Endothelial cell of hepatic sinusoid (primary cell): ENCODE results near the gene LTB4R.

Experiments
- in situ Hi-C: cut with HindIII; loops from 2 replicates; pipeline ENCODE4 v1.10.0; 2017; ENCODE audit warnings: low sequenced_read_pairs

LTB4R gene

GRCh38 chr14:24298892-24299254, 12.4 kb upstream of the LTB4R start:
- in situ Hi-C loops, result loop anchor here (5.0 to 10.0 kb wide), 2 partner anchors 37 to 94 kb away; partner anchors contain the start of genes TGM1 and TSSK4

- in situ Hi-C loops, result loop anchor here (5.0 to 10.0 kb wide), 2 partner anchors 37 to 95 kb away; partner anchors contain the start of genes TGM1 and TSSK4
Observed at GRCh38 chr14:24299255-24300191, 11.8 kb upstream of the LTB4R start, which contains the start of the genes DHRS1 and NOP9. Gene DHRS1, minus strand, starts transcription at chr14:24299780. Its CDS starts 674 bp downstream, at chr14:24299106. Gene NOP9, plus strand, starts transcription at chr14:24299850. Its CDS starts 105 bp downstream, at chr14:24299955.

GRCh38 chr14:24300326-24300980, 10.8 kb upstream of the LTB4R start:
- in situ Hi-C loops, result no loop called here

GRCh38 chr14:24304019-24304387, 7.3 kb upstream of the LTB4R start:
- in situ Hi-C loops, result no loop called here

- in situ Hi-C loops, result no loop called here
Observed at GRCh38 chr14:24307156-24307574, 4.1 kb upstream of the LTB4R start.

- in situ Hi-C loops, result no loop called here
Observed at GRCh38 chr14:24307575-24308341, 3.5 kb upstream of the LTB4R start, which contains the start of gene CIDEB. Gene CIDEB, minus strand, starts transcription at chr14:24307977. Its CDS starts 119 bp downstream, at chr14:24307858.

GRCh38 chr14:24308342-24309124, 2.8 kb upstream of the LTB4R start:
- in situ Hi-C loops, result no loop called here

- in situ Hi-C loops, result no loop called here
Observed at GRCh38 chr14:24309538-24310264, 1.6 kb upstream of the LTB4R start, which contains the start of gene LTB4R2. Gene LTB4R2, plus strand, starts transcription at chr14:24310140. Its CDS starts 525 bp downstream, at chr14:24310665.

- in situ Hi-C loops, result no loop called here
Observed at GRCh38 chr14:24310265-24310645, 1.0 kb upstream of the LTB4R start.

- in situ Hi-C loops, result no loop called here
Observed at GRCh38 chr14:24311837-24312615, 724 bp downstream of the LTB4R start.

GRCh38 chr14:24312736-24313507, 1.6 kb downstream of the LTB4R start:
- in situ Hi-C loops, result no loop called here

GRCh38 chr14:24313913-24314312, 2.6 kb downstream of the LTB4R start:
- in situ Hi-C loops, result no loop called here

- in situ Hi-C loops, result no loop called here
Observed at GRCh38 chr14:24314377-24315193, 3.3 kb downstream of the LTB4R start.

GRCh38 chr14:24315243-24315806, 4.0 kb downstream of the LTB4R start:
- in situ Hi-C loops, result no loop called here

- in situ Hi-C loops, result no loop called here
Observed at GRCh38 chr14:24315807-24316596, 4.7 kb downstream of the LTB4R start.

GRCh38 chr14:24316597-24316950, 5.3 kb downstream of the LTB4R start:
- in situ Hi-C loops, result no loop called here
